IMR-90 (cell line): ENCODE results near the gene PCSK5. TPM values are rescaled to one million over a fixed set of nuclear protein-coding genes. Genes with fewer than 3 reads are reported as not detected.

Source experiments
- ATAC-seq: fragments of 200-7000 bp; cut with Tn5 transposase; 2 replicates; pipeline ENCODE4 v1.9.1; 2020; ENCODE audit warnings: low read depth, mild to moderate bottlenecking, moderate library complexity
- BruUV-seq: library from RNA; stranded (reverse); fragments of 400-500 nt; replicated peaks from 2 replicates; lab custom pipeline; 2021; lab: Mats Ljungman, UMichigan
- CTCF ChIA-PET: fragments of 300-600 bp; formaldehyde crosslinking; extraction: SDS; loops from one replicate; lab custom pipeline; 2021; ENCODE audit warnings: antibody characterized with exemption; lab: Yijun Ruan, JAX
- POLR2A ChIA-PET: fragments of 300-600 bp; sonication (Branson Sonifier 250); formaldehyde crosslinking; loops from one replicate; lab custom pipeline; 2022; ENCODE audit warnings: antibody characterized with exemption; ENCODE audit not compliant: unreplicated experiment; lab: Charles Lee
- DNase-seq: peaks from one replicate; pipeline ENCODE4 v3.0.0; 2013
- H2AFZ ChIP-seq: replicated peaks from 2 replicates; pipeline ENCODE3; 2013; ENCODE audit warnings: low read length, mild to moderate bottlenecking; ENCODE audit not compliant: poor library complexity
- H2AK5ac ChIP-seq: 2 replicates; pipeline ENCODE4 v1.6.1; 2013; ENCODE audit warnings: low read depth, low read length, inconsistent platforms
- H2AK9ac ChIP-seq: replicated peaks from 2 replicates; pipeline ENCODE3; 2013; ENCODE audit warnings: mild to moderate bottlenecking, low read depth, low read length, moderate library complexity; ENCODE audit not compliant: poor library complexity
- H2BK120ac ChIP-seq: 2 replicates; pipeline ENCODE4 v1.6.1; 2013; ENCODE audit warnings: low read depth, low read length, inconsistent platforms
- H2BK15ac ChIP-seq: 3 replicates; pipeline ENCODE4 v1.6.1; 2013; ENCODE audit warnings: low read depth, low read length, inconsistent platforms
- H2BK20ac ChIP-seq: 2 replicates; pipeline ENCODE4 v1.6.1; 2013; ENCODE audit warnings: low read depth, mild to moderate bottlenecking, inconsistent platforms, low read length, moderate library complexity
- H2BK5ac ChIP-seq: 2 replicates; pipeline ENCODE4 v1.6.1; 2013; ENCODE audit warnings: mild to moderate bottlenecking, low read depth, low read length, inconsistent platforms; ENCODE audit not compliant: poor library complexity, severe bottlenecking
- H3K14ac ChIP-seq: replicated peaks from 2 replicates; pipeline ENCODE4 v1.6.1; 2013; ENCODE audit warnings: low read depth, low read length, inconsistent platforms
- H3K18ac ChIP-seq: 2 replicates; pipeline ENCODE4 v1.6.1; 2013; ENCODE audit warnings: low read depth, low read length, control low read depth
- H3K23ac ChIP-seq: 2 replicates; pipeline ENCODE4 v1.6.1; 2013; ENCODE audit warnings: low read depth, low read length, inconsistent platforms
- H3K27ac ChIP-seq: 2 replicates; pipeline ENCODE4 v1.5.1; 2013; ENCODE audit warnings: mild to moderate bottlenecking, control low read depth, low read length; ENCODE audit not compliant: insufficient read depth
- H3K27me3 ChIP-seq: 2 replicates; pipeline ENCODE4 v1.6.1; 2013; ENCODE audit warnings: low read length; ENCODE audit not compliant: control insufficient read depth, insufficient read depth
- H3K36me3 ChIP-seq: 2 replicates; pipeline ENCODE4 v1.6.1; 2013; ENCODE audit warnings: low read length, mixed read lengths; ENCODE audit not compliant: control insufficient read depth, insufficient read depth
- H3K4ac ChIP-seq: 2 replicates; pipeline ENCODE4 v1.6.1; 2013; ENCODE audit warnings: low read depth, low read length, inconsistent platforms
- H3K4me1 ChIP-seq: 2 replicates; pipeline ENCODE4 v1.6.1; 2013; ENCODE audit warnings: low read length, mixed read lengths; ENCODE audit not compliant: control insufficient read depth, insufficient read depth
- H3K4me2 ChIP-seq: 2 replicates; pipeline ENCODE4 v1.6.1; 2013; ENCODE audit warnings: low read depth, mild to moderate bottlenecking, control low read depth, low read length, moderate library complexity
- H3K4me3 ChIP-seq: 2 replicates; pipeline ENCODE4 v1.5.1; 2013; ENCODE audit warnings: low read depth, mild to moderate bottlenecking, control low read depth, low read length, moderate library complexity; ENCODE audit not compliant: insufficient read depth
- H3K56ac ChIP-seq: 2 replicates; pipeline ENCODE4 v1.6.1; 2013; ENCODE audit warnings: low read length, inconsistent platforms; ENCODE audit not compliant: insufficient read depth; ENCODE audit errors: extremely low read depth
- H3K79me1 ChIP-seq, 2 experiments: 2 replicates each; pipeline ENCODE4 v1.6.1; 2013; ENCODE audit warnings: low read length in 2 of 2, inconsistent platforms in 1 of 2, low read depth in 1 of 2
- H3K9ac ChIP-seq: 2 replicates; pipeline ENCODE4 v1.6.1; 2013; ENCODE audit warnings: low read depth, low read length, control low read depth
- H3K9me1 ChIP-seq: 2 replicates; pipeline ENCODE4 v1.6.1; 2013; ENCODE audit warnings: low read length, inconsistent platforms; ENCODE audit not compliant: insufficient read depth
- H3K9me3 ChIP-seq: 2 replicates; pipeline ENCODE4 v1.6.1; 2013; ENCODE audit warnings: low read length; ENCODE audit not compliant: control insufficient read depth, insufficient read depth
- H4K20me1 ChIP-seq: 2 replicates; pipeline ENCODE4 v1.6.1; 2013; ENCODE audit warnings: low read length, inconsistent platforms; ENCODE audit not compliant: insufficient read depth
- H4K5ac ChIP-seq: 2 replicates; pipeline ENCODE4 v1.6.1; 2013; ENCODE audit warnings: mild to moderate bottlenecking, low read depth, low read length, control low read depth
- H4K8ac ChIP-seq, 2 experiments: 2 replicates each; pipeline ENCODE4 v1.6.1; 2013; ENCODE audit warnings: low read depth in 2 of 2, low read length in 2 of 2, control low read depth in 1 of 2, inconsistent platforms in 1 of 2
- H4K91ac ChIP-seq: 2 replicates; pipeline ENCODE4 v1.6.1; 2013; ENCODE audit warnings: low read depth, low read length, inconsistent platforms; ENCODE audit not compliant: insufficient read depth
- BHLHE40 ChIP-seq: fragments of 150-350 bp; IDR thresholded peaks from 2 replicates; pipeline ENCODE4 v1.6.1; 2016; ENCODE audit warnings: mild to moderate bottlenecking, low read depth, low read length
- CEBPB ChIP-seq: IDR thresholded peaks from 2 replicates; pipeline ENCODE4 v1.6.1; 2012; ENCODE audit warnings: low read depth, low read length, improper control_type of control experiment
- CHD1 ChIP-seq: IDR thresholded peaks from 2 replicates; pipeline ENCODE4 v1.6.1; 2012; ENCODE audit warnings: low read depth, low read length, improper control_type of control experiment
- FOS ChIP-seq: fragments of 150-350 bp; IDR thresholded peaks from 2 replicates; pipeline ENCODE4 v1.6.1; 2016; ENCODE audit warnings: low read depth, low read length
- MAFK ChIP-seq: IDR thresholded peaks from 2 replicates; pipeline ENCODE4 v1.6.1; 2012; ENCODE audit warnings: low read depth, low read length, improper control_type of control experiment
- MAZ ChIP-seq: IDR thresholded peaks from 2 replicates; pipeline ENCODE4 v1.6.1; 2012; ENCODE audit warnings: low read depth, mild to moderate bottlenecking, low read length, improper control_type of control experiment, moderate library complexity, borderline replicate concordance
- MXI1 ChIP-seq: IDR thresholded peaks from 2 replicates; pipeline ENCODE4 v1.6.1; 2012; ENCODE audit warnings: low read depth, mild to moderate bottlenecking, low read length, moderate library complexity, borderline replicate concordance
- NFE2L2 ChIP-seq: fragments of 150-350 bp; IDR thresholded peaks from 2 replicates; pipeline ENCODE4 v1.6.1; 2016; ENCODE audit warnings: low read depth, mild to moderate bottlenecking, low read length
- POLR2A ChIP-seq: IDR thresholded peaks from 2 replicates; pipeline ENCODE4 v1.6.1; 2012; ENCODE audit warnings: mild to moderate bottlenecking, low read depth, low read length
- RAD21 ChIP-seq: IDR thresholded peaks from 2 replicates; pipeline ENCODE4 v1.6.1; 2012; ENCODE audit warnings: low read length, improper control_type of control experiment
- RCOR1 ChIP-seq: IDR thresholded peaks from 2 replicates; pipeline ENCODE4 v1.6.1; 2012; ENCODE audit warnings: mild to moderate bottlenecking, low read length, improper control_type of control experiment; ENCODE audit not compliant: insufficient replicate concordance
- RFX5 ChIP-seq: IDR thresholded peaks from 2 replicates; pipeline ENCODE4 v1.8.0; 2012; ENCODE audit warnings: low read depth, mild to moderate bottlenecking, low read length, moderate library complexity
- SMC3 ChIP-seq: fragments of 150-350 bp; IDR thresholded peaks from 2 replicates; pipeline ENCODE4 v1.6.1; 2016; ENCODE audit warnings: low read depth, mild to moderate bottlenecking, antibody characterized with exemption, low read length, moderate library complexity
- WGBS, 2 experiments: methylation state at CpG; one replicate each; pipeline versions ENCODE4 v1.1.5 to v1.1.7; 2013; ENCODE audit warnings: missing lambda C conversion rate in 2 of 2; ENCODE audit not compliant: insufficient read length in 1 of 2; ENCODE audit errors: extremely low coverage in 2 of 2; 5-methylcytosine and 5-hydroxymethylcytosine counted together
- dilution Hi-C: fragments of 300-500 bp; cut with HindIII; formaldehyde crosslinking; loops from one replicate; pipeline ENCODE4 v1.14.3; 2018; ENCODE audit warnings: low sequenced_read_pairs; ENCODE audit not compliant: unreplicated experiment
- in situ Hi-C: fragments of 300-500 bp; cut with MboI; formaldehyde crosslinking; loops from 3 replicates; pipeline ENCODE4 v1.14.3; 2019; ENCODE audit warnings: low sequenced_read_pairs, inconsistent platforms, mixed read lengths
- intact Hi-C: fragments of 100-400 bp; cut with micrococcal nuclease; formaldehyde crosslinking; loops from 2 replicates; pipeline ENCODE4 v1.10.0; 2022
- polyA plus RNA-seq, 3 experiments: library from polyadenylated mRNA; depleted of rRNA; stranded (reverse); fragments of >200 nt; gene quantifications; 2 replicates each; pipeline ENCODE4 v1.2.3, GENCODE V29; 2012; ENCODE audit warnings: low replicate concordance in 1 of 3
- total RNA-seq: library from RNA; depleted of rRNA; stranded (reverse); fragments of >200 nt; gene quantifications from 2 replicates; pipeline ENCODE4 v1.2.3, GENCODE V29; 2012
- TF ChIP-seq, protein P1 (sequence below): fragments of 150-350 bp; IDR thresholded peaks from 2 replicates; pipeline ENCODE4 v1.6.1; 2016; ENCODE audit warnings: low read depth, mild to moderate bottlenecking, low read length, moderate library complexity, borderline replicate concordance
- TF ChIP-seq, protein P2 (sequence below): conservative IDR thresholded peaks from 2 replicates; pipeline ENCODE4 v1.5.1; 2012; ENCODE audit warnings: mild to moderate bottlenecking, low read depth, low read length, improper control_type of control experiment
- TF ChIP-seq, protein P3 (sequence below): fragments of 150-350 bp; IDR thresholded peaks from 2 replicates; pipeline ENCODE4 v1.6.1; 2017; ENCODE audit warnings: mild to moderate bottlenecking, antibody characterized with exemption, low read length, low read depth

The PCSK5 gene
- total and polyA plus RNA-seq, 2 of the 4 experiments (the other 2 are of a cell fraction): 1.5 to 3.0 TPM

DNA sequence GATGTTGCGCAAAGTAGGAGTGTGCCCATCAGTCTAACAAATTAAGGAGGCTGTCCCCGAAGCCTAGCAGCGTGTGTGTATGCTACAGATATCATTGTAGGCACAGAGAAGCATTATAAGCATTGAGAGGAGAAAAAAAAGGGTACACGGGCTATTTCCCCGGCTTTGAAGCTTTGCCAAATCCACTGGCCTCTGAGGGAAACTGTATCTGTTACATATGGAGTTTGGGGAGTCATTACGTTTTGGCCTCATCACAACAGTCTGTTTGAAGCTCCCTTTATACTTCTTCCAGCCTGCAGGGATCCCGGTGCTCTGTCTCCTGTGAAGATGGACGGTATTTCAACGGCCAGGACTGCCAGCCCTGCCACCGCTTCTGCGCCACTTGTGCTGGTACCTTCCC lies 297.8 kb downstream of the PCSK5 start:
- no peak overlapping the region for H3K4ac ChIP-seq
- H4K5ac ChIP-seq: no peak overlapping the region
- no peaks in the 10 kb centered on the region for H4K20me1 ChIP-seq
- TF ChIP-seq CHD1: no peak
- TF ChIP-seq RCOR1: no peak
- TF ChIP-seq, protein P1, sequence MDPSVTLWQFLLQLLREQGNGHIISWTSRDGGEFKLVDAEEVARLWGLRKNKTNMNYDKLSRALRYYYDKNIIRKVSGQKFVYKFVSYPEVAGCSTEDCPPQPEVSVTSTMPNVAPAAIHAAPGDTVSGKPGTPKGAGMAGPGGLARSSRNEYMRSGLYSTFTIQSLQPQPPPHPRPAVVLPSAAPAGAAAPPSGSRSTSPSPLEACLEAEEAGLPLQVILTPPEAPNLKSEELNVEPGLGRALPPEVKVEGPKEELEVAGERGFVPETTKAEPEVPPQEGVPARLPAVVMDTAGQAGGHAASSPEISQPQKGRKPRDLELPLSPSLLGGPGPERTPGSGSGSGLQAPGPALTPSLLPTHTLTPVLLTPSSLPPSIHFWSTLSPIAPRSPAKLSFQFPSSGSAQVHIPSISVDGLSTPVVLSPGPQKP: no peak
- no peak for TF ChIP-seq MXI1
- TF ChIP-seq POLR2A: no peak
- TF ChIP-seq FOS: no peak
- TF ChIP-seq CEBPB: no peak
- no peak for TF ChIP-seq RAD21
- TF ChIP-seq MAZ: no peak
- TF ChIP-seq SMC3: no peak
- TF ChIP-seq RFX5: no peak
- no peak for TF ChIP-seq BHLHE40
- TF ChIP-seq NFE2L2: no peak
- TF ChIP-seq MAFK: no peak
- TF ChIP-seq, protein P2, sequence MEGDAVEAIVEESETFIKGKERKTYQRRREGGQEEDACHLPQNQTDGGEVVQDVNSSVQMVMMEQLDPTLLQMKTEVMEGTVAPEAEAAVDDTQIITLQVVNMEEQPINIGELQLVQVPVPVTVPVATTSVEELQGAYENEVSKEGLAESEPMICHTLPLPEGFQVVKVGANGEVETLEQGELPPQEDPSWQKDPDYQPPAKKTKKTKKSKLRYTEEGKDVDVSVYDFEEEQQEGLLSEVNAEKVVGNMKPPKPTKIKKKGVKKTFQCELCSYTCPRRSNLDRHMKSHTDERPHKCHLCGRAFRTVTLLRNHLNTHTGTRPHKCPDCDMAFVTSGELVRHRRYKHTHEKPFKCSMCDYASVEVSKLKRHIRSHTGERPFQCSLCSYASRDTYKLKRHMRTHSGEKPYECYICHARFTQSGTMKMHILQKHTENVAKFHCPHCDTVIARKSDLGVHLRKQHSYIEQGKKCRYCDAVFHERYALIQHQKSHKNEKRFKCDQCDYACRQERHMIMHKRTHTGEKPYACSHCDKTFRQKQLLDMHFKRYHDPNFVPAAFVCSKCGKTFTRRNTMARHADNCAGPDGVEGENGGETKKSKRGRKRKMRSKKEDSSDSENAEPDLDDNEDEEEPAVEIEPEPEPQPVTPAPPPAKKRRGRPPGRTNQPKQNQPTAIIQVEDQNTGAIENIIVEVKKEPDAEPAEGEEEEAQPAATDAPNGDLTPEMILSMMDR: no peak
- TF ChIP-seq, protein P3, sequence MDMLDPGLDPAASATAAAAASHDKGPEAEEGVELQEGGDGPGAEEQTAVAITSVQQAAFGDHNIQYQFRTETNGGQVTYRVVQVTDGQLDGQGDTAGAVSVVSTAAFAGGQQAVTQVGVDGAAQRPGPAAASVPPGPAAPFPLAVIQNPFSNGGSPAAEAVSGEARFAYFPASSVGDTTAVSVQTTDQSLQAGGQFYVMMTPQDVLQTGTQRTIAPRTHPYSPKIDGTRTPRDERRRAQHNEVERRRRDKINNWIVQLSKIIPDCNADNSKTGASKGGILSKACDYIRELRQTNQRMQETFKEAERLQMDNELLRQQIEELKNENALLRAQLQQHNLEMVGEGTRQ: no peak
- ChIA-PET CTCF (no interaction called here), POLR2A (no interaction called here)
- dilution Hi-C loops: no loop called here
- DNase-seq (no peak), ATAC-seq (no peak)
- H3K27ac ChIP-seq: no peak overlapping the region
- H2BK20ac ChIP-seq: no peak overlapping the region
- H2AFZ ChIP-seq: peak overlapping the region; percentile 44
- 46% methylated on average over 3 of the region's 11 CpGs; no CpG with 5 or more reads in 1 of the 2 experiments for WGBS, 2 experiments
- H3K4me1 ChIP-seq: peaks cover 2% of the 10 kb centered on the region
- H3K9ac ChIP-seq: no peak overlapping the region
- no peak overlapping the region for H3K4me2 ChIP-seq
- H3K56ac ChIP-seq: no peak overlapping the region
- intact Hi-C loops: no loop called here
- H4K91ac ChIP-seq: no peak overlapping the region
- no peaks in the 10 kb centered on the region for H3K79me1 ChIP-seq
- no peak overlapping the region for H3K4me3 ChIP-seq
- H2AK9ac ChIP-seq: no peak overlapping the region
- no peak overlapping the region for H2AK5ac ChIP-seq
- H3K9me1 ChIP-seq: peaks cover 2% of the 10 kb centered on the region; the same call in 1 of the 2 replicates
- no peak overlapping the region for H3K18ac ChIP-seq
- H3K23ac ChIP-seq: no peak overlapping the region
- H4K8ac ChIP-seq: no peak overlapping the region
- no peak overlapping the region; the same call in 1 of the 2 replicates for H2BK120ac ChIP-seq
- no peaks in the 10 kb centered on the region for H3K27me3 ChIP-seq
- H3K9me3 ChIP-seq: no peaks in the 10 kb centered on the region
- no TSS peak for BruUV-seq
- in situ Hi-C loops: no loop called here
- H2BK15ac ChIP-seq: no peak overlapping the region; the same call in 2 of the 3 replicates
- H3K14ac ChIP-seq: no peak overlapping the region
- H2BK5ac ChIP-seq: no peak overlapping the region
- H3K36me3 ChIP-seq: peaks cover 2% of the 10 kb centered on the region; the same call in 1 of the 2 replicates
